Anterior cingulate cortex (tissue), 58 donors: ENCODE results near the gene DMRTC2.
"Not testable (repeated sequence)": the region's sequence is repeated elsewhere in the genome, so short reads cannot be mapped to it uniquely, and the experiment has no call there.

Experiments
- DNase-seq, 58 donors: peaks; one replicate each; lab custom pipeline; 2025; lab: John Stamatoyannopoulos, UW

DMRTC2 gene

DNA sequence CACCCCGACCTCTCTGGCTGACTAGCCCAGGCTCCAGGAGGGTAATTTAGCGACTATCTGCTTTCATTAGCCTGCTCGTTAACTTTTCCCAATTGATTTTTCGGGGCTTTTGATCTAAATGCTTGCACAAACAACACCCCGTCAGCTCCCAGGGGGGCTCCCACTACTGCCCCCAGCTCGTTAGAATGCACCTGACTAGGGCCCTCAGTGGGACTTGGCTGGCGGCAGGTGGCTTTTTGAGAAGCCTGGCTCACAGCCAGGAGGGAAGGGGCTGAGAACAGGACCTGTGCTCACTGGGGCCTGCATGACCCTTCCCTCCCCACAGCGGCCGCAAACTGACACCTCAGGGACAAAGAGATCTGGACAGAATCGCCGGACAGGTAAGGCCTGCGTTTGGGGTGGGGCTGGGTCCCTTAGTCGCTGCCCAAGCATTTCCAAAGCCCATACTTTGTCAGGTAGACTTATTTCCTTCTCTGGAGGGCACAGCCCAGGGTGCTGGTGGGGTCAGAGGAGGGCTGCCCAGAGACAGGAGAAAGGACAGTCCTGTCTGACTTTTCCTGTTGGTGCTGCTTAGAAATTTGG, 24.6 kb downstream of the DMRTC2 start:
- DNase-seq, result no peak

DNA sequence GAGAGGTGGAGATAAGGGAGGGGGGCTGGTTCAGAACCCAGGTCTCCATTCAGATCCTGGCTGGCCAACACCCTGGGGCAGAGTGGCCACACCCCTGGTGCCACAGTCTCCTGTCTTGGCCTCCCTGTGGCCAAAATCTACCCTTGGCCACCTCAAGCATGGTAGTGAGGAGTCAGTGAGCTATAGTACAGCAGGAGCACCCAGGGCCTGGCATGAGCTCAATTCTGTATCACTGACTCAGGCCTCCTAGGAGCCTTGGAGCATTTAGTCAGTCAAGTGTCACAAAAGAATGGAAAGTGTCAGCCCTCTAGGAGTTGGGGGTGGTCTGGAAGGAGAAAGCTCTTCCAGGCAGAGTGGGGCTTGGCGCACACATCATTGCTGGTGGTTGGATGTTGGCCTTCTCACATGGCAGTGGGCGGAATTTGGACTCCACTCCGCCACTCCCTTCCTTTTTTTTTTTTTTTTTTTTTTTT, 25.6 kb downstream of the DMRTC2 start:
- DNase-seq, result no peak

DNA sequence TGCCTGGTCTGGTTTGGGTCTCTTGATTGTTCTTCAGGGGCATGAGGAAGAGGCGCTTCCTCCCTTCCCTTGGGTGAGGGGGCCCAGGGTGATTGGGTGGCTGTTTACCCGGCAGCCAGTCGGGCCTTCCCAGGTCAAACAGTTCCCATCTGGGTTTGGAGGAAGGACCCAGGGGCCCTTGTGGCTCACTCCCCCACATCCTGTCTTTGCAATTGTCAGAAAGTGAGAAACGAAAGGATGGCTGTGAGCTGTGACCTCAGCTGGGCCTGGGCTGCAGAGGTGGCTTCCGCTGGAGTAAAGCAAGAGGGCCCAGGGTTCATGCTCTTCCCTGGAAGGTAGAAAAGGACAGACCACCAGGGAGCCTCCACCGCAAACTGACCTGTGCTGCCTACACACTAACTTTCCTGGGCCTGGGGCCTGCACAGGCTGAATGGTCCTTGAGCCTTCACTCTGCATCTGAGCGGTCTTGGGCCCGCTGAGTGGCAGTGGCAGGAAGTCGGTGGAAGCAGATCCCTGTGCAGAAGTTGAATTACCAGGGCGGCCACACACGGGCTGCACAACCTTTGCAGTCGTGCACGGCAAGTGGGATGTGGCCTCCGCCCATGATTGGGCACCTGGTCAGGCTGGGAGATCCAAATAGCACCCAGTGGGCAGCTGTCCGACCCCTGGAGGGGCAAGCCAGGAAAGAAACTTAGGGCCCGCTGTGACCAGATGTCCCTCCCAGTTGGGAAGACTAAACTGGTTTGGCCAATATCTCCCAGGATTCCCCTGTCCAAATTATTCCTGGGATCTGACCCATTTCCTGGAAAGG, 26.9 kb downstream of the DMRTC2 start:
- peak in 3 of 58 donors; percentile 2 to 22 (median 9) for DNase-seq

DNA sequence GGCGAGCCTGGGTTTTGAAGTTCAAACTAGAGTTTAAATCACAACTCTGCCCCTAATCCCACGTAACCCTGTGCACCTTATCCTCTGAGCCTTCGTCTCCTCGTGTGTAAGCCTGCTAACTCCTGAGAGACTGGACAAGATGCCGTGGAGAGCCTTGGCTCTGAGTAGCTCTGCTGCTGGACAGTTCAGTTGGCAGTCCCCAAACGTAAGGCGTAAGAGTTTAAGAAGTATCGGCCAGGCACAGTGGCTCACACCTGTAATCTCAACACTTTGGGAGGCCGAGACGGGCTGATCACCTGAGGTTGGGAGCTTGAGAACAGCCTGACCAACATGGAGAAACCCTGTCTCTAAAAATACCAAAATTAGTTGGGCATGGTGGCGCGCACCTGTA, 27.5 kb downstream of the DMRTC2 start:
- DNase-seq, result no peak

DNA sequence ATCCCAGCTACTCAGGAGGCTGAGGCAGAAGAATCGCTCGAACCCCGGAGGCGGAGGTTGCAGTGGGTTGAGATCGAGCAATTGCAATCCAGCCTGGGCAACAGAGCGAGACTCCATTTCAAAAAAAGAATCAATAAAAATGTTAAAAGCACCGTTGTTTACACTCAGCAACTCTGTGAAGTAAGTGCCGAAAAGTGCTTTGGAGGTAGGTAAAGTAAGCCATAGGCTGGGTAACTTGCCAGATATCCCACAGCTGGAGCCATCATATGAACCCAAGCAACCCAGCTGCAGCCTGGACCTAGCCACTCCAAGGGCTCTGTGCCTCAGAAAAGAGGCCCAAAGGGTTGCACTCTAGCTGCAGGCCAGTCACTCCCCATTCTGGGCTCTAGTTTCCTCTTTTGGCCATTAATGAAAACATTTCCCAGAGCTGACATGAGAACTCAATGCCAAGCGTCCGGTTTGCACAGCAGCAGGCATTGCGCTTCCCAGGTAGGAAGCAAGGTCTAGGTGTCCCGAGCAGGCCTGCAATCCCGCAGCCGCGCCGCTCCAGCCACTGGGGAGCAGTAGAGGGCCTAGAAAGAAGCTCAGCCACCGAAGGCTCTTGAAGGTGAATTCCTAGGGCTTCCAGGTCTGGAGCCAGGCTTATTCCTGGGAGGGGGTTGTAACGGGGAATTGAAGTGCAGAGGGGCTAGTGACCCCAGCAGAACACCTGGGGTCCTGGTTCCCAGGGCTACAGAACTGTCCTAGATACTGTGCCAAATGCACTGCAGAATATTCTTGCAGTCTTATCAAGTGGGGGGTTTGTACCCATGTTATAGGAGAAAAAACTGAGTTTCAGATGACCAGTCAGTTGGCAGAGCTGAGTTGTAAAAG, 28.2 kb downstream of the DMRTC2 start:
- peak in 42 of 58 donors; percentile 3 to 71 (median 28) for DNase-seq

DNA sequence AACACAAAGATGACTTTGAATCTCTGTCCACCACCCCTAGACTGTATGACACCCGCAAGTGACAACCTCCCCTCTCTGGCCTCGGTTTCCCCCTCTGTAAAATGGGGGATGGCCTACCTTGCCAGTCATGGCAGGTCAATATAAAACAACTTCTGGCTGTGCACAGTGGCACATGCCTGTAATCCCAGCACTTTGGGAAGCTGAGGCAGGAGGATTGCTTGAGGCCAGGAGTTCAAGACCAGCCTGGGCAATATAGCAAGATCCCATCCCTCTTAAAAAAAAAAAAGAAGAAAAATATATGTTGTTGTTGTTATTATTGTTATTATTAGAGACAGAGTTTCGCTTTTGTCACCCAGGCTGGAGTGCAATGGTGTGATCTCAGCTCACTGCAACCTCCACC, 31.1 kb downstream of the DMRTC2 start:
- DNase-seq, result not testable (repeated sequence)

DNA sequence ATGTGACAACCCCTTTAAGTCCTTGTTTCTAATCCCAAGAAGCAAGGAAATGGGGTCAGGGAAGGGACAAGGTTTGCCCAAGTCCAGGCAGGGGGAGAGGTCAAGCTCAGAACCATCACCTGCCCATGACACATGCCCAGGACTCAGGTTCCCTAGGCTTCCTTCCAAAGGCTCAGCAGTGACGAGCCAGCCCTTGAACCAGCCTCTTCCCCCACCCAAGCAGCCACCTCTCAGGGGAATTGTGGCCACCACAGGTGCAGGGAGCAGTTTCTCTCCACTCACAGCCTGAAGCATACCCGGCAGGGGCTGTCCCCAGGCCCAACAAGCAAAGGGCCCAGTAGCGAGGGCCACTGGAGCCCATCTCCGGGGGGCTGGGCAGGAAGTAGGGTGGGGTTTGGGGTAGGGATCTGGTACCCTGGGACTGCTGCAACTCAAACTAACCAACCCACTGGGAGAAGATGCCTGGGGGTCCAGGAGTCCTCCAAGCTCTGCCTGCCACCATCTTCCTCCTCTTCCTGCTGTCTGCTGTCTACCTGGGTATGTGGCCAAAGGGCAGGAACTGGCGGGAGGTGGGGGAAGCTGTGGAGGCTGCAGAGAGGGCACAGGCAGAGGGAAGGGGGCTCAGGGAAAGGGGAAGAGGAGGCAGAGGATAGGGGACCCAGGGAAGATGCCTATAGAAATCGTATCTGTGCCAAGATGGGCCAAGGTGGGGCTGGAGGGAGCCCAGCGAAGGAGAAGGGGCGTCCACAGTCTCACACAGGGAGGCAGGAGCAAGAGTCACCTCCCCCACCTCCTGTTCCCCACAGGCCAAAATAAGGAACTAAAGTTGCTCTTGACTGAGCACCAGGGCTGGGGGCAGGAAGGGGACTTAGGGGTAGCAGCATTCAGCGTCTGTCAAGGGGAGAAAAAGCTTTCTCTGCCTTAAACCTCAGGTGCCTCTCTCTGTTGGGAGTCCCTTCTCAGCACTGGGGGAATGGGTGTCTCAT, 32.3 kb downstream of the DMRTC2 start, which contains the start of gene CD79A:
TSS of gene CD79A (plus strand) at position 433 of the 986 bp plus-strand sequence. CDS start at position 459, 26 bp downstream.
- DNase-seq, result no peak

DNA sequence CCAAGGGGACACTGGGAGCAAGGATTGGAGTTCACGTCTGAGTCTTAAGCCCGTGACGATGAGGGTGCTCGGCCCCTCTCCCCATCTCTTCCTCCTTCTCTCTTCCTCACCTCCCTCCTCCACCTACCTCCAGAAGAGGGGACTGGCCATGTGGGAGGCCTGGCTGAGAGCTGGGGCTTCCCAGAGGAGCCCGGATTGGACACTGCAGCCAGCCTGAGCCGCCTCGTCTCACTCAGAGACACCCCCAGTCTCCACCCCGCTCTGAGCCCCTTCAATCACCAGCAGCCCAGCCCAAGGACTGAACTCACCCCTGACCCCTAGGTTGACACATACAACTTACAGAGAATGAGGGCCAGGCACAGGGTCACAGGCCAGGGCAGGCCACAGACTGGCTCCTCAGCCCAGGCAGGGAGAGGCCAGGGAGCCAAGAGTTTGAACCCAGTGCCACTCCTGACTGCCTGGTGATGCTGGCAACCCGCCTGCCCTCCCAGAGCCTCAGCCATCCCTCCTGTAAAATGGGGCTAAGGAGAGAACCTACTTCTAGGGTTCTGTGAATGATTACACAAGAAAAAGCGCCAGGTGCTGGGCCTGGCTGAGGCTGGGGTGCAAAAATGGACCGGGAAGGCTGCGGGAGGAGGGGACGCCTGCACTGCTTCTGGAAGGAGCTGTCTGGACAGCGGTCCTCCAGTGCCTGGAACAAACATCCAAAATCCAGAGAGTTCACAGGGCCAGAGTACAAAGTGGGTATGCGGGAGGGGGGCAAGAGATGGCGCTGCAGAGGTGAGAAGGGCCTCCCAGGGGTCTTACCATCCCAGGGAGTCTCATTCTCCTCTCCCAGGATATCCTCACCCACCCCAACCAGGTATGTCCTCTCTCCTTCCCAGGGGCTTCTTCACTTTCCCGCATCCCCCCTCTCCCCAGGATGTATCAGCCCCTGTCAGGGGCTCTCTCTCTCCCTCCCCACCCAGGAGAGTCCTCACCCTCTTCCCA, 33.4 kb downstream of the DMRTC2 start:
- DNase-seq, result no peak

DNA sequence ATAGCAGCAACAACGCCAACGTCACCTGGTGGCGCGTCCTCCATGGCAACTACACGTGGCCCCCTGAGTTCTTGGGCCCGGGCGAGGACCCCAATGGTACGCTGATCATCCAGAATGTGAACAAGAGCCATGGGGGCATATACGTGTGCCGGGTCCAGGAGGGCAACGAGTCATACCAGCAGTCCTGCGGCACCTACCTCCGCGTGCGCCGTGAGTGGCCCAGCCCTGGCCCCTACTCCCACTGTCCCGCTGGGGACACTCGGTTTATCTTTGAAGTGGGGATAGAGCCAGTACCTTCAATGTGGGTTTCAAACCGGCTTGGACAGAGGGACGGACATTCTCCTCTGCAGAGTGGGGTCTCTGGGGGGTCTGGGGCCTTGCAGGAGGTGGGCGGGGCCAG, 34.2 kb downstream of the DMRTC2 start:
- DNase-seq, result no peak

DNA sequence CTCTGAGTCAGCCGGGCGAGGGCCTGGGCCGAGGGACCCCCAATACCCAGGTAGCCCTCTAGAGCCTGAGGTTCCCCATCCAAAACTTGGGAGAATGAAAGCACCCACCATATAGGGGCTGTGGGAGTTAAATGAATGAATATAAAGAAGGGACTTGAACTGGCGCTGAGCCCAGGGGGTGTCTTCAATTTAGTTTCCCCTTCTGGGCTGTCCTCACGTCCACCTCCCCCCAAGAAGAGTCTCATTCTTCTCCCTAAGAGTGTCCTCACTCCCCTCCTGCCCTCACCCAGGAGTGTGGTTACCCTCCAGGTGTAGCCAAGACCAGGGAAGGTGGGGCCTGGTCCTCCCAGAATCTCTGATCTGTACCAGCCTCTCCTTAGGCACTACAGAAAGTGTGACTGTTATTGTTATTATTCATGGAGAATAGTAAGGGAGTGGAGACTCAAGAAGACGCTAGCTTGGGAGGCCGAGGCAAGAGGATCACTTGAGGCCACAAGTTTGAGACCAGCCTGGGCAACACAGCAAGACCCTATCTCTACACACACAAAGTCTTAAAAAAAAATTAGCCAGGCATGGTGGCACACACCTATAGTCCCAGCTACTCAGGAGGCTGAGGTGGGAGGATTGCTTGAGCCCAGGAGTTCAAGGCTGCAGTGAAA, 35.0 kb downstream of the DMRTC2 start:
- no peak for DNase-seq

DNA sequence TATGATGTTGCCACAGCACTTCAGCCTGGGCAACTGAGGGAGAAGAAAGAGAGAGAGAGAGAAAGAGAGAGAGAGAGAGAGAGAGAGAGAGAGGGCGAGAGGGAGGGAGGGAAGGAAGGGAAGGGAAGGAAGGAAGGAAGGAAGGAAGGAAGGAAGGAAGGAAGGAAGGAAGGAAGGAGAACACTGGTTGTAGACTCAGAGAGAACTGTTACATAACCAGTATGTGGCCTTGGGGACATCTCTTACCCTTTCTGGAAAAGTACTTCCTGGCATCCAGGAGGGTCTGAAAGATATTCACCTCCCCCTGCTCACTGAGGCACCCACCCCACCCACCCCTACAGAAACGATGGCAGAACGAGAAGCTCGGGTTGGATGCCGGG, 35.5 kb downstream of the DMRTC2 start:
- no peak for DNase-seq

DNA sequence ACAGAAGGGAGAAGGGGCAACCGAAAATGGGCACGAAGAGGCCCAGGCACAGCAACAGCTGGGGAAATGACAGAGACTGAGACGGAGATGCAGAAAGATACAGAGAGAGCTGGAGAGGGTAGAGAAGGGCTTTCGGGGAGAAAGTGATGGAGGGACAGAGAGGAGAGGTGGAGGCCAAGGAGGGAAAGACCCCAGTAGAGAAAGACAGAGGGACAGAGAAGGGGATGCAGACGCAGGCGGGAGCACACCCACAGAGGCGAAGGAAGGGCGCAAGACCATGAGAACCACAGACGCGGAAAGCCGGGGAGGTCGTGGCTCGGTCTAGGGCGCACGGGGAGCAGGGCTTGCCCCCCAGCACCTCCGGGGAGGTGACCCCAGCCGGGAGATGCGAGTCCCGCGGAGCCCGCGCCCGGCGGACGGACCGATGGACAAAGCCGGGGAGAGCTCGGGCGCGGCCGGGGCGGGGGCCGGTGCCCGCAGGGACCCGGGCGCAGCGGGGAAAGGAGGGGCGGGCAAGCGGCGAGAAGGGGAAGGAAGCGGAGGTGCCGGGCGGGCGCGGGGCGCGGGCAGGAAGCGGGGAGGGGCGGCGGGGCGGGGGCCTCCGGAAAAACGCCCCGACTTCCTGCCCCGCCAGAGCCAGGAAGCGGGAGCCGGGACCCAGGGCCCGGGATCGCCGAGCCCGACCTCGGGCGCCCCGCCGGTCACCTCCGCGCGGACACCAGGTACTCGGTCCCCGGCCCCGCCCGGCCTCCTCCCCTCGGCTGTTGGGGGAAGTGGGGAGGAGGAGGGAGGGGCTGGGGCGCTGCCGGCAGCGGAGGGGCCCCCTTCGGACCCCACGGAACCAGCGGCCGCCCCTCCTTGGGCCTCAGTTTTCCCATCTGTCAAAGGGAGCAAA, 38.0 kb downstream of the DMRTC2 start, which contains the start of gene ARHGEF1:
TSS of gene ARHGEF1 (plus strand) at position 617 of the 895 bp plus-strand sequence. CDS start 4,899 bp downstream, outside the sequence.
- peak in 11 of 58 donors; percentile 6 to 37 (median 19) for DNase-seq

DNA sequence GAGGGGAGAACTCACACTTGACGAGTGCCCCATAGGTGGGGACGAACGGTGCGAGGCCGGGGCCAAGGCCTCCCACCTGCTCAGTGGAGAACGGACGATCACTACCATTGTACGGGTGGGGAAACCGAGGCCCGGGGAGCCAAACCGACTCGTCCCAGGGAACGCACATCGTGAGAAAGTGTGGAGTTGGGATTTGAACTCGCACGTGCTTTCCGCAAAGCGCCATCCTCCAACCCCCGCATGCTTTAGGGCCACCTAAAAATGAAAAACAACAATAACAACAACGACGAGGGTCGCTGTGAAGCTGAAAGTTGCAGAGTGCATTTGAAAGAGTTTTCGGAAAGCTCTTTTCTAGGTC, 38.6 kb downstream of the DMRTC2 start:
- DNase-seq, result peak in 1 of 58 donors; percentile 9

DNA sequence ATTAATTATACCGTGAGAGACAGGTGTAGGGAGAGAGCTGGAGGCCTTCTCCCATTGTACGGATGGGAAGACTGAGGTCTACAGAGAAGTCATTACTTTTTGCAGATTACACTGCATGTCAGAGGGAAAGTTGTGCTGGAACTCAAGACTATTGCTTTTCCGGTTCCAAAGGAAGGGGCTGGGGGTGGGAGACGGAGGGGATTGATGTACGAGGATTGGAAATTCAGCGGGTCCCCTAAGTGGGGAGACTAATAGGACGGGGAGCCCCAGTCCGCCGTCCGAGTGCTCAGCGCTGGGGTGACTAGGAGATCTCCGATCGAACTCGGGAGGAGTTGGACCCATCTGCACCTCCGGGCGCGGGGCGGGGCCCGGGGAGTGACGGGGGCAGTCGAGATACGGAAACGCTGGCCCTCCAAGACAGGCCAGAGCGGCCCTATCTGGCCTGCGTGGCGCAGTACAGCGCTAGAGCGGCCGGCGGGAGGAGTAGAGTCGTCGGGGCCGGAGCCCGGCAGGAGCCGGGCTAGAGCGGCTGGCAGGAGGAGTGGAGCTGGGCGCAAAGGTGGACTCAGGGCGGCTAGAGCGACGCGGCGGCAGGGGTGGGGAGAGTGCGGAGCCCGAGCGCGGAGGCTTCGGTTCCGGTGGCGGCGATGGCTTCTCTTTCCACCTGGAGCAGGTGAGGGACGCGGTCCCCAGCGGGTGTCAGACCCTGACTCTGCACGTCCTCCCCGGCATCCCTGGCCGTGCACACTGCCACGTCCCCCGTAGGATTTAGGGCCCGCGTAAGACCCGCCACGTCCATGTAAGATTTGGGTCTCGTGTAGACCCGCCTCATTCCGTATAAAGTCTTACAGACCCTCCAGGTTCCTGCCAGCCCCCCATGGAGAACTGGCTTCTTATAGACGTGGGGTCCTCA, 39.2 kb downstream of the DMRTC2 start:
- peak; percentile 23 to 98 (median 93) for DNase-seq
